K562 (cell line): ENCODE measurements around the gene AHI1. TPM values are rescaled to one million over a fixed set of nuclear protein-coding genes. Genes with fewer than 3 reads are reported as not detected.

Source experiments
- BDP1 ChIP-seq: IDR thresholded peaks from 3 replicates; pipeline ENCODE4 v1.6.1; 2011; ENCODE audit not compliant: insufficient read length, insufficient read depth
- HNRNPL ChIP-seq: fragments of 200-400 bp; formaldehyde crosslinking; IDR thresholded peaks from 2 replicates; pipeline ENCODE4 v1.6.1; 2017; ENCODE audit warnings: low read depth, mild to moderate bottlenecking, low read length
- RHOXF2B ChIP-seq: fragments of 250-450 bp; sonication (Bioruptor Pico); conservative IDR thresholded peaks from 2 replicates; pipeline ENCODE4 v1.5.1; 2021
- SAFB ChIP-seq: fragments of 200-400 bp; formaldehyde crosslinking; IDR thresholded peaks from 2 replicates; pipeline ENCODE4 v1.6.1; 2017; ENCODE audit warnings: low read depth, low read length, borderline replicate concordance
- ZFP1 ChIP-seq: fragments of 450-650 bp; formaldehyde crosslinking; IDR thresholded peaks from 2 replicates; pipeline ENCODE4 v1.4.0; 2020; ENCODE audit warnings: mild to moderate bottlenecking, mixed read lengths
- ZNF184 ChIP-seq: sonication (generic); formaldehyde crosslinking; IDR thresholded peaks from 2 replicates; pipeline ENCODE4 v1.5.0; 2020; ENCODE audit warnings: missing genetic modification reagents
- ZNF644 ChIP-seq: fragments of 200-800 bp; sonication (Bioruptor generic); IDR thresholded peaks from 2 replicates; pipeline ENCODE4 v1.6.1; 2016; ENCODE audit warnings: low read depth, missing genetic modification characterization, missing compliant biosample characterization
- polyA plus RNA-seq, 8 experiments: library from polyadenylated mRNA; depleted of rRNA in 4 of 8; stranded (reverse) in 5 of 8; unstranded in 3 of 8; fragments of >200 nt; fragmentation: Nextera tagmentation in 2 of 8; fragmentation: Illumina TruSeq in 1 of 8; extraction: Ambion mirVana in 2 of 8; extraction: Trizol in 1 of 8; gene quantifications; 2 replicates each; pipeline versions ENCODE4 v1.2.1 to v1.2.3, GENCODE V29; 2011 to 2014; ENCODE audit warnings: inconsistent platforms in 1 of 8, missing spikeins in 1 of 8
- total RNA-seq, 7 experiments: library from RNA; depleted of rRNA in 6 of 7; stranded (reverse); fragments of >200 nt in 6 of 7; fragmentation: Illumina TruSeq in 2 of 7; extraction: Trizol in 2 of 7; gene quantifications; 2 replicates each; pipeline versions ENCODE4 v1.2.1 to v1.2.3, GENCODE V29; 2011 to 2021; ENCODE audit warnings: low replicate concordance in 1 of 7
- TF ChIP-seq, protein P1 (sequence below), 2 experiments: fragments of 450-650 bp in 1 of 2; sonication (generic) in 1 of 2; formaldehyde crosslinking in 1 of 2; IDR thresholded peaks; 2 replicates each; pipeline versions ENCODE4 v1.7.1 to v1.9.0; 2016 to 2022; ENCODE audit warnings: inconsistent platforms in 1 of 2, mild to moderate bottlenecking in 1 of 2, missing genetic modification reagents in 1 of 2
- TF ChIP-seq, protein P2 (sequence below): IDR thresholded peaks from 3 replicates; pipeline ENCODE4 v1.6.1; 2011; ENCODE audit warnings: borderline replicate concordance, mild to moderate bottlenecking, moderate library complexity; ENCODE audit not compliant: insufficient read length; ENCODE audit errors: extremely low read depth
- TF ChIP-seq, protein P3 (sequence below), 3 experiments: fragments of 200-800 bp in 1 of 3; fragments of 250-450 bp in 1 of 3; fragments of 450-650 bp in 1 of 3; sonication (Bioruptor Pico) in 1 of 3; sonication (Bioruptor generic) in 1 of 3; formaldehyde crosslinking in 1 of 3; IDR thresholded peaks; 2 replicates each; pipeline versions ENCODE4 v1.6.1 to v1.8.0; 2016 to 2022; ENCODE audit warnings: mild to moderate bottlenecking in 2 of 3, missing genetic modification characterization in 2 of 3, missing compliant biosample characterization in 1 of 3, moderate library complexity in 1 of 3

AHI1 gene
- total and polyA plus RNA-seq, 9 of the 15 experiments (the other 6 are each of a cell fraction or from before 2014, with no cell fraction given), result 24.7 to 54.9 (median 32.2) TPM

DNA sequence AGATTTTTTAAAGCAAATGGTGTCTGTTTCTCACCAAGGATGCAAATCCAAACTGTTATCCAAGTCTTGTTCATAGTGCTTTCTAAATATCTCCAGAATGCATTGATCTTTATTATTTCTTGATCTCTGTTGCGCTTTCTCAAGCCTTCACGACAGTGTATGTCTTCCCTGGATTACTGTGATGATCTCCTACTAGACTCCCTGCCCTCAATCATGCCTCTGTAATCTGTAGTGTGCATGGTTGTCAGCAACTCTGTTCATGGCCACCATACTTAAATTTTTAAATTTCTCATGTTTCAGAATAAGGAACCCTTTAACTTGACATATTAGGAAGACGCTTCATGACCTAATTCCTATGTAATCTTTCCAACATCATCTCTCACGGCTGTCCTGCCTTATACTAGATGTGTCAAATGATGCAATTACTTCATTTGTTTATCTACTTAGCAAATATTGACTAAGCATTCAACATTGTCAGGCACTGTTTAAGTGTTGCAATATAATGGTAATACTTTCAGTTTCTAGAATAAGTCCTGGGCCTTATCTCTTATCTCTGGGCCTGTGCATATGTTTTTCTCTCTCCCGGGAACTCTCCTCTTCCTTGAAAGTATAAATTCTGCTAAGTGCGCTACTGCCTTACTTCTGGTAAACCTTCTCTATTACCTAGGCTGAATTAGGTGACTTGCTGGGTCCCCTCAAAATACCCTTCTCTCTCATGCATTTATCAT is 25.6 kb upstream of the AHI1 start (continued):
- TF ChIP-seq, protein P1, sequence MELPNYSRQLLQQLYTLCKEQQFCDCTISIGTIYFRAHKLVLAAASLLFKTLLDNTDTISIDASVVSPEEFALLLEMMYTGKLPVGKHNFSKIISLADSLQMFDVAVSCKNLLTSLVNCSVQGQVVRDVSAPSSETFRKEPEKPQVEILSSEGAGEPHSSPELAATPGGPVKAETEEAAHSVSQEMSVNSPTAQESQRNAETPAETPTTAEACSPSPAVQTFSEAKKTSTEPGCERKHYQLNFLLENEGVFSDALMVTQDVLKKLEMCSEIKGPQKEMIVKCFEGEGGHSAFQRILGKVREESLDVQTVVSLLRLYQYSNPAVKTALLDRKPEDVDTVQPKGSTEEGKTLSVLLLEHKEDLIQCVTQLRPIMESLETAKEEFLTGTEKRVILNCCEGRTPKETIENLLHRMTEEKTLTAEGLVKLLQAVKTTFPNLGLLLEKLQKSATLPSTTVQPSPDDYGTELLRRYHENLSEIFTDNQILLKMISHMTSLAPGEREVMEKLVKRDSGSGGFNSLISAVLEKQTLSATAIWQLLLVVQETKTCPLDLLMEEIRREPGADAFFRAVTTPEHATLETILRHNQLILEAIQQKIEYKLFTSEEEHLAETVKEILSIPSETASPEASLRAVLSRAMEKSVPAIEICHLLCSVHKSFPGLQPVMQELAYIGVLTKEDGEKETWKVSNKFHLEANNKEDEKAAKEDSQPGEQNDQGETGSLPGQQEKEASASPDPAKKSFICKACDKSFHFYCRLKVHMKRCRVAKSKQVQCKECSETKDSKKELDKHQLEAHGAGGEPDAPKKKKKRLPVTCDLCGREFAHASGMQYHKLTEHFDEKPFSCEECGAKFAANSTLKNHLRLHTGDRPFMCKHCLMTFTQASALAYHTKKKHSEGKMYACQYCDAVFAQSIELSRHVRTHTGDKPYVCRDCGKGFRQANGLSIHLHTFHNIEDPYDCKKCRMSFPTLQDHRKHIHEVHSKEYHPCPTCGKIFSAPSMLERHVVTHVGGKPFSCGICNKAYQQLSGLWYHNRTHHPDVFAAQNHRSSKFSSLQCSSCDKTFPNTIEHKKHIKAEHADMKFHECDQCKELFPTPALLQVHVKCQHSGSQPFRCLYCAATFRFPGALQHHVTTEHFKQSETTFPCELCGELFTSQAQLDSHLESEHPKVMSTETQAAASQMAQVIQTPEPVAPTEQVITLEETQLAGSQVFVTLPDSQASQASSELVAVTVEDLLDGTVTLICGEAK (IDR thresholded peaks at IDR 0.05), result no peak
- TF ChIP-seq, protein P1 (CRISPR knock-in tag; IDR thresholded peaks at IDR 0.05), result no peak
- TF ChIP-seq, protein P2, sequence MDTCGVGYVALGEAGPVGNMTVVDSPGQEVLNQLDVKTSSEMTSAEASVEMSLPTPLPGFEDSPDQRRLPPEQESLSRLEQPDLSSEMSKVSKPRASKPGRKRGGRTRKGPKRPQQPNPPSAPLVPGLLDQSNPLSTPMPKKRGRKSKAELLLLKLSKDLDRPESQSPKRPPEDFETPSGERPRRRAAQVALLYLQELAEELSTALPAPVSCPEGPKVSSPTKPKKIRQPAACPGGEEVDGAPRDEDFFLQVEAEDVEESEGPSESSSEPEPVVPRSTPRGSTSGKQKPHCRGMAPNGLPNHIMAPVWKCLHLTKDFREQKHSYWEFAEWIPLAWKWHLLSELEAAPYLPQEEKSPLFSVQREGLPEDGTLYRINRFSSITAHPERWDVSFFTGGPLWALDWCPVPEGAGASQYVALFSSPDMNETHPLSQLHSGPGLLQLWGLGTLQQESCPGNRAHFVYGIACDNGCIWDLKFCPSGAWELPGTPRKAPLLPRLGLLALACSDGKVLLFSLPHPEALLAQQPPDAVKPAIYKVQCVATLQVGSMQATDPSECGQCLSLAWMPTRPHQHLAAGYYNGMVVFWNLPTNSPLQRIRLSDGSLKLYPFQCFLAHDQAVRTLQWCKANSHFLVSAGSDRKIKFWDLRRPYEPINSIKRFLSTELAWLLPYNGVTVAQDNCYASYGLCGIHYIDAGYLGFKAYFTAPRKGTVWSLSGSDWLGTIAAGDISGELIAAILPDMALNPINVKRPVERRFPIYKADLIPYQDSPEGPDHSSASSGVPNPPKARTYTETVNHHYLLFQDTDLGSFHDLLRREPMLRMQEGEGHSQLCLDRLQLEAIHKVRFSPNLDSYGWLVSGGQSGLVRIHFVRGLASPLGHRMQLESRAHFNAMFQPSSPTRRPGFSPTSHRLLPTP, result no peak
- TF ChIP-seq ZNF184 (CRISPR knock-in tag) (no peak), BDP1 (no peak), ZNF644 (no peak), HNRNPL (no peak), RHOXF2B (CRISPR knock-in tag) (no peak; the same call in 1 of the 2 replicates), ZFP1 (CRISPR knock-in tag) (no peak), SAFB (no peak)
- TF ChIP-seq, protein P3, sequence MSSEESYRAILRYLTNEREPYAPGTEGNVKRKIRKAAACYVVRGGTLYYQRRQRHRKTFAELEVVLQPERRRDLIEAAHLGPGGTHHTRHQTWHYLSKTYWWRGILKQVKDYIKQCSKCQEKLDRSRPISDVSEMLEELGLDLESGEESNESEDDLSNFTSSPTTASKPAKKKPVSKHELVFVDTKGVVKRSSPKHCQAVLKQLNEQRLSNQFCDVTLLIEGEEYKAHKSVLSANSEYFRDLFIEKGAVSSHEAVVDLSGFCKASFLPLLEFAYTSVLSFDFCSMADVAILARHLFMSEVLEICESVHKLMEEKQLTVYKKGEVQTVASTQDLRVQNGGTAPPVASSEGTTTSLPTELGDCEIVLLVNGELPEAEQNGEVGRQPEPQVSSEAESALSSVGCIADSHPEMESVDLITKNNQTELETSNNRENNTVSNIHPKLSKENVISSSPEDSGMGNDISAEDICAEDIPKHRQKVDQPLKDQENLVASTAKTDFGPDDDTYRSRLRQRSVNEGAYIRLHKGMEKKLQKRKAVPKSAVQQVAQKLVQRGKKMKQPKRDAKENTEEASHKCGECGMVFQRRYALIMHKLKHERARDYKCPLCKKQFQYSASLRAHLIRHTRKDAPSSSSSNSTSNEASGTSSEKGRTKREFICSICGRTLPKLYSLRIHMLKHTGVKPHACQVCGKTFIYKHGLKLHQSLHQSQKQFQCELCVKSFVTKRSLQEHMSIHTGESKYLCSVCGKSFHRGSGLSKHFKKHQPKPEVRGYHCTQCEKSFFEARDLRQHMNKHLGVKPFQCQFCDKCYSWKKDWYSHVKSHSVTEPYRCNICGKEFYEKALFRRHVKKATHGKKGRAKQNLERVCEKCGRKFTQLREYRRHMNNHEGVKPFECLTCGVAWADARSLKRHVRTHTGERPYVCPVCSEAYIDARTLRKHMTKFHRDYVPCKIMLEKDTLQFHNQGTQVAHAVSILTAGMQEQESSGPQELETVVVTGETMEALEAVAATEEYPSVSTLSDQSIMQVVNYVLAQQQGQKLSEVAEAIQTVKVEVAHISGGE (CRISPR knock-in tag; IDR thresholded peaks at IDR 0.05), result 0 out of 6 replicates have a peak, but pooled peaks of 1 of the 3 experiments have one; percentile 31
